BLaER1 (cell line): ENCODE measurements around the gene DUS4L.
"Not testable (repeated sequence)": the region's sequence is repeated elsewhere in the genome, so short reads cannot be mapped to it uniquely, and the experiment has no call there.

Source experiments
- H3K27ac ChIP-seq: shearing (Covaris generic); formaldehyde crosslinking; 2 replicates; pipeline ENCODE4 v1.8.1; 2022
- H3K27me3 ChIP-seq: shearing (Covaris generic); formaldehyde crosslinking; 2 replicates; pipeline ENCODE4 v1.8.1; 2022
- H3K36me3 ChIP-seq: shearing (Covaris generic); formaldehyde crosslinking; 2 replicates; pipeline ENCODE4 v1.8.1; 2022
- H3K4me1 ChIP-seq: shearing (Covaris generic); formaldehyde crosslinking; 2 replicates; pipeline ENCODE4 v1.8.1; 2022
- H3K4me2 ChIP-seq: shearing (Covaris generic); formaldehyde crosslinking; 2 replicates; pipeline ENCODE4 v1.8.1; 2022
- H3K4me3 ChIP-seq: shearing (Covaris generic); formaldehyde crosslinking; 2 replicates; pipeline ENCODE4 v1.8.1; 2022
- H3K9ac ChIP-seq: shearing (Covaris generic); formaldehyde crosslinking; 2 replicates; pipeline ENCODE4 v1.8.1; 2022
- H3K9me3 ChIP-seq: shearing (Covaris generic); formaldehyde crosslinking; 2 replicates; pipeline ENCODE4 v1.8.1; 2022
- H4K20me1 ChIP-seq: shearing (Covaris generic); formaldehyde crosslinking; 2 replicates; pipeline ENCODE4 v1.8.1; 2022
- Cebpa-rat ChIP-seq: shearing (Covaris generic); IDR thresholded peaks from 2 replicates; pipeline ENCODE4 v1.8.1; 2022

DUS4L gene

DNA sequence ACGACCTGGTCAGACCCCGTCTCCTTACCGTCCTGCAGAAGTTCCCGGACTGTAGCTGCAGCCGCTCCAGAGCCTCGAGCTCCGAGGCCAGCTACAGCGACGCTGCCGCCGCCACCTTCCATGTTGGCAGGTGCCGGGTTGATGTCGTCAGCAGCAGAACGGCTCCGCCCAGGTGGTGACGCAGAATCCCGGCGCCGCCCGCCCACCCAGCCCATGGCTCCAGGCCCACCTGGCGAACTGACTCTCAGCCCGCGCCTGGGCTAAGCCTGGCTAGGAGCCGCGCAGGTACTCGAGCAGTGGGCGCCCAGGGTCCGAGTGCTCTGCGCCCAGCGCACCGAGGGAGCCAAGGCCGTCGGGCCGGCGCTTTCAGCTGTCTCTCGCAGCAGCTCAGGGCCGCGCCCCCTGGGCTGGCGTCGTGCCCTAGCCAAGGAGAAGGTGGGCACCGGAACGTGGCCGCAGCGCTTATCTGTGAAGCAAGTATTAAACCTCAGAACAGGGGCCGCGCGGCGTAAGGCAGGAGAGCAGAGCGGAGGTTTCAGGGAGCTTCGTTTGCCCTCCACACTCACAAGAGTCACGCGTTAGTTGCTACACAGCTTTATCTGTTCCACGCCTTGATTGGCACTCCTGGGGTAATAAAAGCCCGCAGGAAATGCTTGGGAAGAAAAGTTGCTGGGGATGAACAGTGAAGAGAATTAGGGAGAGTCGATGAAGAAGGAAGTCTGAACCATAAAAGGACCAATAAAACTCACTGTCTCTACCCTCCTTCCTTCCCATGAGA, at the start of gene DUS4L, which contains the start of gene COG5:
DUS4L (plus strand) TSS at position 197 of the 778 bp plus-strand sequence. CDS start 3,100 bp downstream, outside the sequence.
COG5 (minus strand) TSS at position 146 of the 778 bp plus-strand sequence; CDS start at position 122, 24 bp downstream.
- Histone ChIP-seq H3K4me3 (peak within 1 kb of the TSS; percentile 82), H3K9me3 (no peaks in the 10 kb centered on the region), H3K4me2 (peak within 1 kb of the TSS; percentile 85), H4K20me1 (peaks cover 22% of the 10 kb centered on the region; the same call in 1 of the 2 replicates), H3K27me3 (no peaks in the 10 kb centered on the region), H3K9ac (peak within 1 kb of the TSS; percentile 88), H3K36me3 (no peaks in the 10 kb centered on the region; the same call in 1 of the 2 replicates), H3K27ac (peak within 1 kb of the TSS; percentile 80), H3K4me1 (peaks cover 40% of the 10 kb centered on the region)
- no peak for TF ChIP-seq Cebpa-rat

DNA sequence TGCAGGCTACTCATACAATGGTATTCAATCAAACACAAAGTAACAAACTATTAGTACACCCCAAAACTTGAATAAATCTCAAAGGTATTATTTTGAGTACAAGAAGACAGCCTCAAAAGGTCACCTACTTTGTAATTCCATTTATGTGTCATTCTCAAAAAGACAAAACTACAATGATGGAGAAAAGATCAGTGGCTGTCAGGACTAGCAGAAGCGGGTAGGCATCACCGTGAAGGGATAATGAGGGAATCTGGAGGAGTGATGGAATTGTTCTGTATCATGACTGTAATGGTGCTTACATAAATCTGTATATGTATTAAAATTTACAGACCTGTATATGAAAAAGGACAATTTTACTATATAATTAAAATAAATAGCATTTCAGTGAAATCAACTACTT, 37.1 kb upstream of the DUS4L start:
- peaks cover 7% of the 10 kb centered on the region for H3K9me3 ChIP-seq
- no peak for TF ChIP-seq Cebpa-rat
- H3K27ac ChIP-seq = no peak overlapping the region
- no peaks in the 10 kb centered on the region for H3K4me1 ChIP-seq
- H3K36me3 ChIP-seq = peaks cover 33% of the 10 kb centered on the region
- H3K4me2 ChIP-seq = no peak overlapping the region
- no peak overlapping the region for H3K4me3 ChIP-seq
- no peak overlapping the region for H3K9ac ChIP-seq
- H4K20me1 ChIP-seq = 0 out of 2 replicates have a peak, but pooled peaks cover 9% of the 10 kb centered on the region
- no peaks in the 10 kb centered on the region for H3K27me3 ChIP-seq

- Histone ChIP-seq H4K20me1 (0 out of 2 replicates have a peak, but pooled peaks cover 9% of the 10 kb centered on the region), H3K36me3 (peaks cover 33% of the 10 kb centered on the region), H3K4me1 (no peaks in the 10 kb centered on the region), H3K27ac (no peak overlapping the region), H3K9ac (no peak overlapping the region), H3K27me3 (no peaks in the 10 kb centered on the region), H3K4me3 (no peak overlapping the region), H3K9me3 (peaks cover 1% of the 10 kb centered on the region; the same call in 1 of the 2 replicates), H3K4me2 (no peak overlapping the region)
- TF ChIP-seq Cebpa-rat = no peak
Measured at GRCh38 chr7:107527196-107527595, 36.6 kb upstream of the DUS4L start.

- no peaks in the 10 kb centered on the region for H3K4me1 ChIP-seq
- no peaks in the 10 kb centered on the region for H3K9me3 ChIP-seq
- no peak for TF ChIP-seq Cebpa-rat
- H3K27ac ChIP-seq = no peak overlapping the region
- no peak overlapping the region for H3K9ac ChIP-seq
- no peak overlapping the region for H3K4me3 ChIP-seq
- peaks cover 39% of the 10 kb centered on the region for H3K36me3 ChIP-seq
- peaks cover 14% of the 10 kb centered on the region; the same call in 1 of the 2 replicates for H4K20me1 ChIP-seq
- no peak overlapping the region for H3K4me2 ChIP-seq
- no peaks in the 10 kb centered on the region for H3K27me3 ChIP-seq
Measured at GRCh38 chr7:107528461-107528860, 35.3 kb upstream of the DUS4L start.

DNA sequence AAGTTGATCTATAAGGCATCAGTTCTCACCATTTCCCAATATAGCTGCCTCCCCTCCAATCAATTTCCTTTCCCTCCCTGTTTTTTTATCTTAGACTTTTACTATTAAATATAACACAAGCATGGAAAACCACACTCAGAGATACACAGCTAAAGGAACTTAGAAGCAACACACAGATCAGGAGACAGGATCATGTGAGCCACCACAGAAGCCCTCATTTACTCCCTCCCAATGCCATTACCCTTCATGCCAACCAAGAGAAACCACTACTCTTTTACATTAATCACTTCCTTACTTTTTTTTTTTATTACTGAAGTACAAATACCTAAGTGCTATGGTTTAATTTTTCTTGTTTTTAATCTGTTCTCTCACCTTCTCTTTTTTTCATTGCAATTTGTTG, 33.0 kb upstream of the DUS4L start:
- Histone ChIP-seq H3K36me3 (peaks cover 39% of the 10 kb centered on the region), H3K4me2 (no peak overlapping the region), H4K20me1 (peaks cover 14% of the 10 kb centered on the region; the same call in 1 of the 2 replicates), H3K9me3 (peaks cover 4% of the 10 kb centered on the region; the same call in 1 of the 2 replicates), H3K27ac (no peak overlapping the region), H3K4me3 (no peak overlapping the region), H3K9ac (no peak overlapping the region), H3K27me3 (no peaks in the 10 kb centered on the region), H3K4me1 (no peaks in the 10 kb centered on the region)
- no peak for TF ChIP-seq Cebpa-rat

- H3K27ac ChIP-seq = no peak overlapping the region
Measured at GRCh38 chr7:107534139-107534538, 29.6 kb upstream of the DUS4L start.

GRCh38 chr7:107537228-107537627, 26.5 kb upstream of the DUS4L start:
- not testable (repeated sequence) for H3K4me2 ChIP-seq, H3K4me3 ChIP-seq, H4K20me1 ChIP-seq, H3K9ac ChIP-seq, H3K27me3 ChIP-seq, H3K27ac ChIP-seq
- Histone ChIP-seq H3K9me3 (peaks cover 13% of the 10 kb centered on the region), H3K4me1 (peaks cover 12% of the 10 kb centered on the region), H3K36me3 (peaks cover 43% of the 10 kb centered on the region)

More at GRCh38 chr7:107534139-107534538, 29.6 kb upstream of the DUS4L start:
- Histone ChIP-seq H4K20me1 (peaks cover 5% of the 10 kb centered on the region; the same call in 1 of the 2 replicates), H3K9me3 (peaks cover 13% of the 10 kb centered on the region), H3K27me3 (no peaks in the 10 kb centered on the region), H3K36me3 (peaks cover 48% of the 10 kb centered on the region), H3K4me2 (no peak overlapping the region), H3K4me3 (no peak overlapping the region), H3K9ac (no peak overlapping the region), H3K4me1 (no peaks in the 10 kb centered on the region)
- no peak for TF ChIP-seq Cebpa-rat

- Histone ChIP-seq H3K27me3 (no peaks in the 10 kb centered on the region), H3K4me1 (peaks cover 12% of the 10 kb centered on the region), H3K36me3 (peaks cover 46% of the 10 kb centered on the region), H3K4me2 (no peak overlapping the region), H4K20me1 (no peaks in the 10 kb centered on the region), H3K9ac (no peak overlapping the region), H3K4me3 (no peak overlapping the region), H3K27ac (no peak overlapping the region), H3K9me3 (peaks cover 13% of the 10 kb centered on the region)
- no peak for TF ChIP-seq Cebpa-rat
Measured at GRCh38 chr7:107538001-107538400, 25.8 kb upstream of the DUS4L start.

- Histone ChIP-seq H3K9ac (no peak overlapping the region), H3K4me2 (no peak overlapping the region), H3K9me3 (peaks cover 23% of the 10 kb centered on the region), H3K4me1 (peaks cover 12% of the 10 kb centered on the region), H3K27ac (no peak overlapping the region), H3K36me3 (peaks cover 67% of the 10 kb centered on the region), H3K4me3 (no peak overlapping the region), H3K27me3 (no peaks in the 10 kb centered on the region), H4K20me1 (0 out of 2 replicates have a peak, but pooled peaks cover 15% of the 10 kb centered on the region)
- TF ChIP-seq Cebpa-rat = no peak
Measured at GRCh38 chr7:107543338-107543993, 20.3 kb upstream of the DUS4L start.
